Retinal pigment epithelial cell (primary cell): ENCODE data around the gene FLNB.

ENCODE experiments used
- DNase-seq: peaks from one replicate; pipeline ENCODE4 v3.0.0-alpha.2; 2010; ENCODE audit warnings: low read depth
- H3K4me3 ChIP-seq: 2 replicates; pipeline ENCODE4 v1.5.1; 2011; ENCODE audit warnings: mild to moderate bottlenecking, low read length, control low read depth, moderate library complexity
- TF ChIP-seq, protein P1 (sequence below): conservative IDR thresholded peaks from 2 replicates; pipeline ENCODE4 v1.5.1; 2011; ENCODE audit warnings: low read depth, low read length, control low read depth, inconsistent platforms

Gene FLNB

DNA sequence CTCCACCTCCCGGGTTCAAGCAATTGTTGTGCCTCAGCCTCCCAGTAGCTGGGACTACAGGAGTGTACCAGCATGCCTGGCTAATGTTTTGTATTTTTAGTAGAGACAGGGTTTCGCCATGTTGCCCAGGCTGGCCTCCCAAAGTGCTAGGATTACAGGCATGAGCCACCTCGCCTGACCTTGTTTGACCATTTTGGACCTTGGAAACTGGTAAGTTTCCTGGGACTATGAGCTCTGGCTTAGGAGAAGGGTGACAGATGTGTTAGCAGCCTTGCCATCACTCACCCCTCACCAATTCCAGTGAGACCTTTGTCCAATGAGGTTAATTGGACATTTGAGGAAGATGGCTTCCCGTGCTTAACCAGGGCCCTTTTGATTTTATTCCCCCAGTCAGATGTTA lies 182.7 kb downstream of the FLNB start:
- DNase-seq, result no peak
- H3K4me3 ChIP-seq, result no peak overlapping the region
- TF ChIP-seq, protein P1, sequence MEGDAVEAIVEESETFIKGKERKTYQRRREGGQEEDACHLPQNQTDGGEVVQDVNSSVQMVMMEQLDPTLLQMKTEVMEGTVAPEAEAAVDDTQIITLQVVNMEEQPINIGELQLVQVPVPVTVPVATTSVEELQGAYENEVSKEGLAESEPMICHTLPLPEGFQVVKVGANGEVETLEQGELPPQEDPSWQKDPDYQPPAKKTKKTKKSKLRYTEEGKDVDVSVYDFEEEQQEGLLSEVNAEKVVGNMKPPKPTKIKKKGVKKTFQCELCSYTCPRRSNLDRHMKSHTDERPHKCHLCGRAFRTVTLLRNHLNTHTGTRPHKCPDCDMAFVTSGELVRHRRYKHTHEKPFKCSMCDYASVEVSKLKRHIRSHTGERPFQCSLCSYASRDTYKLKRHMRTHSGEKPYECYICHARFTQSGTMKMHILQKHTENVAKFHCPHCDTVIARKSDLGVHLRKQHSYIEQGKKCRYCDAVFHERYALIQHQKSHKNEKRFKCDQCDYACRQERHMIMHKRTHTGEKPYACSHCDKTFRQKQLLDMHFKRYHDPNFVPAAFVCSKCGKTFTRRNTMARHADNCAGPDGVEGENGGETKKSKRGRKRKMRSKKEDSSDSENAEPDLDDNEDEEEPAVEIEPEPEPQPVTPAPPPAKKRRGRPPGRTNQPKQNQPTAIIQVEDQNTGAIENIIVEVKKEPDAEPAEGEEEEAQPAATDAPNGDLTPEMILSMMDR, result no peak

DNA sequence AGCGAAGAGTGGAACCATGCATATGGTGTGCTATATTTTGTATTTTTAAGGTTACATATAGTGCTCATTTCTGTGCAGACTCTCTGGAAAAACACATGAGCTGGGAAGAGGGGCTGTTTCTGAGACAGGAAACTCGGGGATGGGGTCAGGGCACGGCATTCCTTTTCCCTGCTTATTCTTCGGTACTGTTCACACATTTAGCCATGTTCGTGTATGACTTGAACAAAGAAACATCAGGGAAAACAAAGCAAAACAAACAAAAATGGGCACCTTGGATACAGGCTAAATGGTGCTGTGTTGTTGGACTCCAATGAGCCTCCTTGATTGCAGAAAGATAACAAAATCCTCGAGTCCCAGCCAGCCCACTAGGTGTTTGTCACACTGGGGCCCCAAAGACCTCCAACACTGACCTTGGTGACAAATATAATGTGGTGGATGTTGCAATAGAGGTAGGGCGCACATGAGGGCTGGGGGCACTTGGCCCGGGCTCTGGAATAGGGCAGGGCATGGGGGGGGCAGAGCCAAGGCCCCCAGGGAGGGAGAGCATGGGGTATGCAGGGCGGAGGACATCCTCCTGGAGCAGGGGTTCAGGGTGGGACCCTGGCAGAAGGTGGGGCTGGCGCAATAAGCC lies 183.3 kb downstream of the FLNB start:
- no peak overlapping the region for H3K4me3 ChIP-seq
- TF ChIP-seq, protein P1, result no peak
- no peak for DNase-seq

DNA sequence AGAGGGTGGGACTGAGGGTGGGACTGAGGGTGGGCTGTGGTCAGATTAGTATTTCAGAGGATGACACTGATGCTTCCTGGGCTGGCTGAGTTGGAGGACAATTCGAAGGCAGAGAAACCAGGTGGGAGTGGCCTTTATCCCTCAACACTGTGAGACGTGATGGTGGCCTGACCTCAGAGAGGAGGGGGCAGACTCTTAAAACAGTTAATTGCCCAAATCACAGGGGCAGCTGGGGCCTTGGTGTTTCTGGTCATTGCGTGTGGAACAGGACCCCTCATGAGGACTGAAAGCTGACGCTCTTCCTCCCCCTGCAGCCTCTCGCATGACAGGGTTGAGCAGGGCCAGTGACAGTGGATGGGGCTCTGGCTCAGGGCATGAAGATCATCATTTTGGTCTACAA lies 183.8 kb downstream of the FLNB start:
- DNase-seq, result no peak
- TF ChIP-seq, protein P1, result no peak
- no peak overlapping the region for H3K4me3 ChIP-seq

DNA sequence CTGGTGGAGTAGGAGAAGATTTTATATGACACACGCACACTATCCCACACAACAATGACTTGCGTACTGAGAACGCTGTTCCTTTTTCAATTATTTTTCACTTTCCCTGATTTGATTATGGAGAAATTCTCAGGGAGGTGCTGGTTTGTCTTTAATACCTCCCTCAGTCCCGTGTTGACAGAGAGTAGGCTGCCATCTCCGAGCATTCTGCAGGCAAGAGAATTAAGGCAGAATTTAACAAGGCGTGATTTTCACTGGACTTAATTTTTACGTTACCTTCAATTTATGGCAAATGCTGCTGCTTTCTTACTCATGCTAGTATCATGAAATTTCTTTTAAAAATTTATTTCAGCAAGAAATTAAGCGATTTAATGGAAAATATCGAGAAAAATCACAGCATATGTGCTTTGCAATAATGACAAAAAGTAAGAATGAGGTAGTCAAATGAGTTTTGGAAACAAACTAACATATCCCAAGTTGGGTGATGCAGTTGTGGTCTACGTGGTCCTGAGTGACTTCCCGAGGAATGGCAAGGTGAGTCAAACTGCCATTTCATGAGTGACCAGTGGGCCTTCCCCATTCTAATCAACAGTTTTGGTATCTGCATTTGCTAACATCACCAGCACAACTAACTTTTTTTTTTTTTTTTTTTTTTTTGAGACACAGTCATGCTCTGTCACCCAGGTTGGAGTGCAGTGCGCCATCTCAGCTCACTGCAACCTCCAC lies 185.6 kb downstream of the FLNB start:
- no peak for DNase-seq
- no peak overlapping the region for H3K4me3 ChIP-seq
- TF ChIP-seq, protein P1, result no peak

DNA sequence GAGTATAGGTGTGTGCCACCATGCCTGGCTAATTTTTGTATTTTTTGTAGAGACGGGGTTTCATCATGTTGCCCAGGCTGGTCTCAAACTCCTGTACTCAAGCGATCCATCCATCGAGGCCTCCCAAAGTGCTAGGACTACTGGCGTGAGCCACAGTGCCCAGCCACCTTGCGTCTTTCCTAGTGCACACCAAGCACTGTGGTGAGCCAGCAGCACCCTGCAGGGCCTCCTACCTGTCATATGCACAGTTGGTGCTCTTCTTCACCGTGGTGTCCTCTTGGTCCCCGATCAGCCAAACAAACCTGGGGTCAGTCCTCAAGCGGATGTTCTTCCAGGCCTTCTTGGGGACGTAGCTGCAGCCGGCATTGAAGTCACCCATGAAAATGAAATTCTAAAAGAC lies 189.4 kb downstream of the FLNB start:
- no peak overlapping the region for H3K4me3 ChIP-seq
- no peak for DNase-seq
- TF ChIP-seq, protein P1, result no peak

DNA sequence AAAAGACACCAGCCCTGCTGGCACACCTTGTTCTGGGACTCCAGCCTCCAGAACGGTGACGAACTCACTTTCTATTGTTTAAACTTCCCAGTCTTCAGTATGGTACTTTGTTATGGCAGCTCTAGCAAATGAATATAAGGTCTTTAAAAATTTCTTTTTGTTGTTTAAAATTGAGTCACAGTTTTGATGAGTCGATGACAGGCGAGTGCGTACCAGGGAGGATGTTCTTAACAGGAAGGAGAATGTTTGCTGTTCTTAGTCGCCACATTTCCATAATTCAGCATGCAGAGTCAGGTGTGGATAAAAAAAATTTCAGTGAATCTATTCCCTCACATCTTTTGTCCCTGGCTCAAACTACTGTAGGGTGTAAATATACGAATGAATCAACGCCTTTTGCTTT lies 190.1 kb downstream of the FLNB start:
- no peak overlapping the region for H3K4me3 ChIP-seq
- DNase-seq, result no peak
- TF ChIP-seq, protein P1, result no peak

DNA sequence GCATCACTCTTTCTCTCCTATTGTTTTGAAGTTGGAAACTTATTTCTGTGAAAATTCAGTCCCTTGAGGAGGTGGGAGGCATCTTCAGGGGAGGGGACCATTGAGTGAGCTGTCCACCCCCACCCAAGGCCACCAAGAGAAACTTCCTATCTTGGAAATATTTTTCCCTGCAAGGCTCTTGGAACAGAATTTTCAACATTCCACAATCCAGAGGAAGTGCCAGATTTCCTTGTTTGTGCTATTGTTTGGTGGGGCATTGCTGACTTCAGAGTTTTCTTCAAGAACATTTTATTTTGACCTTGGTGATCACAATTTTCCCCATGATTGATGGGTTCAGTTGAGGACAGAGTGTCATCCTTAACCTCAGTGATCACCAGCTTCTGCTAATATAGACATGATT lies 190.6 kb downstream of the FLNB start:
- no peak overlapping the region for H3K4me3 ChIP-seq
- DNase-seq, result no peak
- TF ChIP-seq, protein P1, result no peak
